K562 (cell line): ENCODE results near the gene AURKB. TPM values are rescaled to one million over a fixed set of nuclear protein-coding genes. Genes with fewer than 3 reads are reported as not detected.
A peak's percentile ranks its signal among the peaks of the same experiment; 100 is the strongest.

ENCODE experiments used
- ATAC-seq: fragments of 200-7000 bp; cut with Tn5 transposase; 3 replicates; pipeline ENCODE4 v1.9.1; 2020; ENCODE audit warnings: moderate library complexity
- BruUV-seq: library from RNA; stranded (reverse); fragments of 400-500 nt; replicated peaks from 2 replicates; lab custom pipeline; 2021; lab: Mats Ljungman, UMichigan
- CTCF ChIA-PET: fragments of 300-600 bp; formaldehyde crosslinking; extraction: SDS; loops from one replicate; lab custom pipeline; 2021; ENCODE audit warnings: low intra/inter-chr PET ratio; lab: Yijun Ruan, JAX
- POLR2A ChIA-PET: fragments of 300-600, 350-650 bp; sonication (Branson Sonifier 250); formaldehyde crosslinking; extraction: SDS; loops from one replicate; lab custom pipeline; 2021; ENCODE audit warnings: antibody characterized with exemption, inconsistent platforms; lab: Yijun Ruan, JAX
- DNase-seq, 4 experiments: peaks; one replicate each; pipeline versions ENCODE4 v3.0.0 to v3.0.0-alpha.2; 2011 to 2018; ENCODE audit warnings: low spot score in 3 of 4, mixed read lengths in 3 of 4; ENCODE audit errors: extremely low read depth in 1 of 4
- FAIRE-seq: peaks from 2 replicates; lab custom pipeline; 2011; peaks lifted over from hg19 to GRCh38; lab: Jason Lieb, UNC
- H2AFZ ChIP-seq: 2 replicates; pipeline ENCODE4 v1.6.0; 2011; ENCODE audit warnings: low read depth, low read length, control low read depth, inconsistent platforms
- H3K27ac ChIP-seq: fragments of 200-600 bp; 3 replicates; pipeline ENCODE4 v1.8.0; 2011; ENCODE audit warnings: low read depth, mild to moderate bottlenecking, control low read depth, inconsistent platforms, low read length, moderate library complexity, mixed read lengths; ENCODE audit errors: extremely low read depth
- H3K27me3 ChIP-seq, 2 experiments: fragments of 300-600 bp in 1 of 2; 2 replicates in 1 of 2; 3 replicates in 1 of 2; pipeline versions ENCODE4 v1.6.0 to v1.8.0; 2011; ENCODE audit warnings: inconsistent platforms in 2 of 2, low read length in 2 of 2, mild to moderate bottlenecking in 1 of 2, mixed read lengths in 1 of 2, moderate library complexity in 1 of 2; ENCODE audit not compliant: control insufficient read depth in 2 of 2, insufficient read depth in 2 of 2
- H3K36me3 ChIP-seq: fragments of 300-600 bp; 3 replicates; pipeline ENCODE4 v1.8.0; 2011; ENCODE audit warnings: mild to moderate bottlenecking, low read length, inconsistent platforms; ENCODE audit not compliant: control insufficient read depth, insufficient read depth
- H3K4me1 ChIP-seq, 2 experiments: fragments of 200-600 bp in 1 of 2; replicated peaks in 1 of 2; 2 replicates in 1 of 2; 3 replicates in 1 of 2; pipeline versions ENCODE4 v1.5.1 to v1.8.0; 2011; ENCODE audit warnings: inconsistent platforms in 2 of 2, low read length in 2 of 2, mild to moderate bottlenecking in 1 of 2, mixed read lengths in 1 of 2, moderate library complexity in 1 of 2; ENCODE audit not compliant: control insufficient read depth in 2 of 2, insufficient read depth in 2 of 2
- H3K4me2 ChIP-seq: 2 replicates; pipeline ENCODE4 v1.6.1; 2011; ENCODE audit warnings: low read length, control low read depth, inconsistent platforms, mixed read lengths; ENCODE audit not compliant: insufficient read depth
- H3K4me3 ChIP-seq: fragments of 200-600 bp; sonication (generic), shearing (Covaris generic); 2 replicates; pipeline ENCODE4 v1.5.1; 2016; ENCODE audit warnings: control low read depth, inconsistent platforms
- H3K79me2 ChIP-seq: fragments of 200-600 bp; 3 replicates; pipeline ENCODE4 v1.8.0; 2011; ENCODE audit warnings: low read length, inconsistent platforms; ENCODE audit not compliant: control insufficient read depth, insufficient read depth
- H3K9ac ChIP-seq, 2 experiments: 2 replicates each; pipeline versions ENCODE4 v1.6.0 to v1.6.1; 2011; ENCODE audit warnings: low read depth in 2 of 2, low read length in 2 of 2, control low read depth in 1 of 2, inconsistent platforms in 1 of 2, mild to moderate bottlenecking in 1 of 2, mixed read lengths in 1 of 2; ENCODE audit not compliant: insufficient read depth in 1 of 2
- H3K9me1 ChIP-seq: one replicate; pipeline ENCODE4 v1.6.0; 2011; ENCODE audit warnings: inconsistent platforms, mild to moderate bottlenecking, low read length, moderate library complexity; ENCODE audit not compliant: control insufficient read depth, insufficient read depth
- H3K9me3 ChIP-seq: replicated peaks from 2 replicates; pipeline ENCODE4 v1.5.1; 2011; ENCODE audit warnings: low read depth, low read length, inconsistent platforms; ENCODE audit not compliant: control insufficient read depth, insufficient read depth
- H4K20me1 ChIP-seq: replicated peaks from 2 replicates; pipeline ENCODE4 v1.6.1; 2011; ENCODE audit warnings: low read length, inconsistent platforms, mixed read lengths; ENCODE audit not compliant: control insufficient read depth, insufficient read depth
- FOXP1 ChIP-seq: sonication (generic); formaldehyde crosslinking; IDR thresholded peaks from 2 replicates; pipeline ENCODE4 v1.8.0; 2022; ENCODE audit warnings: mild to moderate bottlenecking, missing genetic modification reagents
- HNRNPLL ChIP-seq: fragments of 200-400 bp; formaldehyde crosslinking; IDR thresholded peaks from 2 replicates; pipeline ENCODE4 v1.6.1; 2017; ENCODE audit warnings: low read length, low read depth, mild to moderate bottlenecking; ENCODE audit not compliant: poor library complexity, severe bottlenecking
- ZKSCAN8 ChIP-seq: fragments of 200-800 bp; sonication (Bioruptor generic); IDR thresholded peaks from 2 replicates; pipeline ENCODE4 v1.6.1; 2016; ENCODE audit warnings: missing genetic modification characterization, missing compliant biosample characterization
- ZNF785 ChIP-seq: fragments of 250-450 bp; sonication (Bioruptor Pico); IDR thresholded peaks from 2 replicates; pipeline ENCODE4 v1.4.0; 2020; ENCODE audit warnings: mild to moderate bottlenecking
- WGBS: fragments of 100-300 bp; shearing (Covaris generic); methylation state at CpG from one replicate; pipeline ENCODE4 v1.1.6; 2016; ENCODE audit warnings: low coverage, mixed read lengths; ENCODE audit not compliant: insufficient coverage; ENCODE audit errors: missing lambda C conversion rate; 5-methylcytosine and 5-hydroxymethylcytosine counted together
- in situ Hi-C: fragments of 300-500 bp; cut with MboI; formaldehyde crosslinking; loops from 4 replicates; pipeline ENCODE4 v1.15.0; 2018; ENCODE audit warnings: inconsistent platforms, mixed read lengths
- intact Hi-C: fragments of 100-400 bp; cut with micrococcal nuclease; formaldehyde crosslinking; loops from 2 replicates; pipeline ENCODE4 v1.14.2; 2022
- polyA plus RNA-seq, 8 experiments: library from polyadenylated mRNA; depleted of rRNA in 4 of 8; stranded (reverse) in 5 of 8; unstranded in 3 of 8; fragments of >200 nt; fragmentation: Nextera tagmentation in 2 of 8; fragmentation: Illumina TruSeq in 1 of 8; extraction: Ambion mirVana in 2 of 8; extraction: Trizol in 1 of 8; gene quantifications; 2 replicates each; pipeline versions ENCODE4 v1.2.1 to v1.2.3, GENCODE V29; 2011 to 2014; ENCODE audit warnings: inconsistent platforms in 1 of 8, missing spikeins in 1 of 8
- total RNA-seq, 7 experiments: library from RNA; depleted of rRNA in 6 of 7; stranded (reverse); fragments of >200 nt in 6 of 7; fragmentation: Illumina TruSeq in 2 of 7; extraction: Trizol in 2 of 7; gene quantifications; 2 replicates each; pipeline versions ENCODE4 v1.2.1 to v1.2.3, GENCODE V29; 2011 to 2021; ENCODE audit warnings: low replicate concordance in 1 of 7
- TF ChIP-seq, protein P1 (sequence below): fragments of 250-450 bp; sonication (Bioruptor Pico); IDR thresholded peaks from 2 replicates; pipeline ENCODE4 v1.5.0; 2020; ENCODE audit warnings: mild to moderate bottlenecking, borderline replicate concordance
- TF ChIP-seq, protein P2 (sequence below), 2 experiments: fragments of 450-650 bp; formaldehyde crosslinking in 1 of 2; IDR thresholded peaks; 2 replicates each; pipeline versions ENCODE4 v1.4.0 to v1.6.1; 2014 to 2020; ENCODE audit warnings: mild to moderate bottlenecking in 2 of 2, borderline replicate concordance in 1 of 2, low read depth in 1 of 2
- TF ChIP-seq, protein P3 (sequence below), 2 experiments: fragments of 450-650 bp in 1 of 2; sonication (generic) in 1 of 2; formaldehyde crosslinking; conservative IDR thresholded peaks; 2 replicates each; pipeline versions ENCODE4 v1.4.0 to v1.8.1; 2020 to 2022; ENCODE audit warnings: mild to moderate bottlenecking in 1 of 2, missing genetic modification reagents in 1 of 2

Gene AURKB
- total and polyA plus RNA-seq, 9 of the 15 experiments (the other 6 are each of a cell fraction or from before 2014, with no cell fraction given): 27.2 to 114 (median 74.8) TPM

DNA sequence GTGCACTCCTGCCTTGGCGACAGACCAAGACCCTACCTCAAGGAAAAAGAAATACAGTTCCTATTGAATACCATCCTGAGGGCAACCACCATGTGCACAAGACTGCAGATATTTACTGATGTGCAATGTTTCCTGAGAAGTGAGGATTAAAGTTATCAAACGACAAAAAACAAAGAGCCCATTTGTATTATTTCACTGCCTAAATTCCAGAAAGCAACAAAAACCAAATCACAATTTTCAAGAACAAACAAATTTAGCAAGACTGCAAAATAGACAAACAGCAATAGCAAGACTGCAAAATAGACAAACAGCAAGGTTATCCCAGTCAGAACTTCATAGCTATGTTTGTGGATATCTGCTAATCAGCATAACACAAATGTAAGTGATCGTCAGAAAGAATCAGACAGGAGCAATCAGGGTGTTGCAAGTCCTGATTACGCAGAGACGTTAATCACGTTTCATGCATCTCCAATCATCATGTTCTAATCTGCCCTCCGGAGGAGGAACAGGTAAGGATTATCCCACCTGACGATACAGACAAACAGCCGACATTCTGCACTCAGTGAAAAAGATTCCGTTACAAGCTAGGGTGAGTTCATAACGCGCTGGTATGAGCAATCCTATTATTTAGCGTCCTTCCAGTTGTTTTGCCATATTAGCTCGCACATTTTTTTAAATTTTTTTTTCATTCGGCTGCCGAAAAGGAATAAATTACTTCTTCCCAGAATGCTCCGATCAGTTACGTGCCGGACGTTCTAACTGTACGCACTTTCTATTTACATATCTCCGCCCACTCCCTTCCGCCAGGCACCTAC lies 37.1 kb downstream of the AURKB start:
- in situ Hi-C loops (no loop called here), intact Hi-C loops (loop anchor here (5.0 kb wide), 2 partner anchors 36 to 51 kb away; partner anchors contain the start of gene HES7)
- no peaks in the 10 kb centered on the region for H3K27me3 ChIP-seq
- DNase-seq (peak; percentile 45 to 93 (median 62)), ATAC-seq (peak; percentile 80), FAIRE-seq (peak; percentile 81)
- no peaks in the 10 kb centered on the region; the same call in 1 of the 2 replicates for H4K20me1 ChIP-seq
- peaks cover 10% of the 10 kb centered on the region for H3K79me2 ChIP-seq
- H3K9ac ChIP-seq: peak overlapping the region in 1 of 2 experiments; percentile 84; a peak in 3 of 4 replicates
- H3K27ac ChIP-seq: peak overlapping the region; percentile 99
- H3K4me3 ChIP-seq: peak overlapping the region; percentile 27
- H3K9me1 ChIP-seq: no peaks in the 10 kb centered on the region
- H3K36me3 ChIP-seq: no peaks in the 10 kb centered on the region
- H2AFZ ChIP-seq: peak overlapping the region; percentile 49
- CTCF ChIA-PET: no interaction called here
- POLR2A ChIA-PET: interaction anchor here (0.5 to 4.7 kb wide), 36 partner anchors 9 to 689 kb away, joined by 3 to 105 read pairs (median 6); partner anchors contain the start of genes AURKB, BORCS6, HES7 and MPDU1
- BruUV-seq: TSS peak; percentile 100
- no peaks in the 10 kb centered on the region for H3K9me3 ChIP-seq
- peak overlapping the region; percentile 84 for H3K4me2 ChIP-seq
- peaks cover 23 to 56% of the 10 kb centered on the region in 2 experiments; a peak in 4 of 5 replicates for H3K4me1 ChIP-seq
- WGBS: 1% methylated on average over 23 of the region's 23 CpGs
- TF ChIP-seq HNRNPLL: peak; percentile 81
- TF ChIP-seq, protein P1, sequence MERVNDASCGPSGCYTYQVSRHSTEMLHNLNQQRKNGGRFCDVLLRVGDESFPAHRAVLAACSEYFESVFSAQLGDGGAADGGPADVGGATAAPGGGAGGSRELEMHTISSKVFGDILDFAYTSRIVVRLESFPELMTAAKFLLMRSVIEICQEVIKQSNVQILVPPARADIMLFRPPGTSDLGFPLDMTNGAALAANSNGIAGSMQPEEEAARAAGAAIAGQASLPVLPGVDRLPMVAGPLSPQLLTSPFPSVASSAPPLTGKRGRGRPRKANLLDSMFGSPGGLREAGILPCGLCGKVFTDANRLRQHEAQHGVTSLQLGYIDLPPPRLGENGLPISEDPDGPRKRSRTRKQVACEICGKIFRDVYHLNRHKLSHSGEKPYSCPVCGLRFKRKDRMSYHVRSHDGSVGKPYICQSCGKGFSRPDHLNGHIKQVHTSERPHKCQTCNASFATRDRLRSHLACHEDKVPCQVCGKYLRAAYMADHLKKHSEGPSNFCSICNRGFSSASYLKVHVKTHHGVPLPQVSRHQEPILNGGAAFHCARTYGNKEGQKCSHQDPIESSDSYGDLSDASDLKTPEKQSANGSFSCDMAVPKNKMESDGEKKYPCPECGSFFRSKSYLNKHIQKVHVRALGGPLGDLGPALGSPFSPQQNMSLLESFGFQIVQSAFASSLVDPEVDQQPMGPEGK (CRISPR knock-in tag): peak; percentile 93
- TF ChIP-seq ZKSCAN8 (CRISPR knock-in tag): peak; percentile 60; the same call in 1 of the 2 replicates
- TF ChIP-seq FOXP1 (CRISPR knock-in tag): peak; percentile 91
- TF ChIP-seq, protein P2, sequence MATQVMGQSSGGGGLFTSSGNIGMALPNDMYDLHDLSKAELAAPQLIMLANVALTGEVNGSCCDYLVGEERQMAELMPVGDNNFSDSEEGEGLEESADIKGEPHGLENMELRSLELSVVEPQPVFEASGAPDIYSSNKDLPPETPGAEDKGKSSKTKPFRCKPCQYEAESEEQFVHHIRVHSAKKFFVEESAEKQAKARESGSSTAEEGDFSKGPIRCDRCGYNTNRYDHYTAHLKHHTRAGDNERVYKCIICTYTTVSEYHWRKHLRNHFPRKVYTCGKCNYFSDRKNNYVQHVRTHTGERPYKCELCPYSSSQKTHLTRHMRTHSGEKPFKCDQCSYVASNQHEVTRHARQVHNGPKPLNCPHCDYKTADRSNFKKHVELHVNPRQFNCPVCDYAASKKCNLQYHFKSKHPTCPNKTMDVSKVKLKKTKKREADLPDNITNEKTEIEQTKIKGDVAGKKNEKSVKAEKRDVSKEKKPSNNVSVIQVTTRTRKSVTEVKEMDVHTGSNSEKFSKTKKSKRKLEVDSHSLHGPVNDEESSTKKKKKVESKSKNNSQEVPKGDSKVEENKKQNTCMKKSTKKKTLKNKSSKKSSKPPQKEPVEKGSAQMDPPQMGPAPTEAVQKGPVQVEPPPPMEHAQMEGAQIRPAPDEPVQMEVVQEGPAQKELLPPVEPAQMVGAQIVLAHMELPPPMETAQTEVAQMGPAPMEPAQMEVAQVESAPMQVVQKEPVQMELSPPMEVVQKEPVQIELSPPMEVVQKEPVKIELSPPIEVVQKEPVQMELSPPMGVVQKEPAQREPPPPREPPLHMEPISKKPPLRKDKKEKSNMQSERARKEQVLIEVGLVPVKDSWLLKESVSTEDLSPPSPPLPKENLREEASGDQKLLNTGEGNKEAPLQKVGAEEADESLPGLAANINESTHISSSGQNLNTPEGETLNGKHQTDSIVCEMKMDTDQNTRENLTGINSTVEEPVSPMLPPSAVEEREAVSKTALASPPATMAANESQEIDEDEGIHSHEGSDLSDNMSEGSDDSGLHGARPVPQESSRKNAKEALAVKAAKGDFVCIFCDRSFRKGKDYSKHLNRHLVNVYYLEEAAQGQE (IDR thresholded peaks at IDR 0.05; ENCODE audit: borderline replicate concordance): 0 out of 2 replicates have a peak, but pooled peaks have one; percentile 18
- TF ChIP-seq, protein P2 (CRISPR knock-in tag; IDR thresholded peaks at IDR 0.05; ENCODE audit: low read depth): no peak
- TF ChIP-seq, protein P3, sequence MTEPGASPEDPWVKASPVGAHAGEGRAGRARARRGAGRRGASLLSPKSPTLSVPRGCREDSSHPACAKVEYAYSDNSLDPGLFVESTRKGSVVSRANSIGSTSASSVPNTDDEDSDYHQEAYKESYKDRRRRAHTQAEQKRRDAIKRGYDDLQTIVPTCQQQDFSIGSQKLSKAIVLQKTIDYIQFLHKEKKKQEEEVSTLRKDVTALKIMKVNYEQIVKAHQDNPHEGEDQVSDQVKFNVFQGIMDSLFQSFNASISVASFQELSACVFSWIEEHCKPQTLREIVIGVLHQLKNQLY (CRISPR knock-in tag; conservative IDR thresholded peaks at IDR 0.05): peak; percentile 79 to 97; a peak in 3 of 4 replicates
- no peak for TF ChIP-seq ZNF785 (CRISPR knock-in tag)
